ENCODE measurements around the gene TNF.

The TNF gene

DNA sequence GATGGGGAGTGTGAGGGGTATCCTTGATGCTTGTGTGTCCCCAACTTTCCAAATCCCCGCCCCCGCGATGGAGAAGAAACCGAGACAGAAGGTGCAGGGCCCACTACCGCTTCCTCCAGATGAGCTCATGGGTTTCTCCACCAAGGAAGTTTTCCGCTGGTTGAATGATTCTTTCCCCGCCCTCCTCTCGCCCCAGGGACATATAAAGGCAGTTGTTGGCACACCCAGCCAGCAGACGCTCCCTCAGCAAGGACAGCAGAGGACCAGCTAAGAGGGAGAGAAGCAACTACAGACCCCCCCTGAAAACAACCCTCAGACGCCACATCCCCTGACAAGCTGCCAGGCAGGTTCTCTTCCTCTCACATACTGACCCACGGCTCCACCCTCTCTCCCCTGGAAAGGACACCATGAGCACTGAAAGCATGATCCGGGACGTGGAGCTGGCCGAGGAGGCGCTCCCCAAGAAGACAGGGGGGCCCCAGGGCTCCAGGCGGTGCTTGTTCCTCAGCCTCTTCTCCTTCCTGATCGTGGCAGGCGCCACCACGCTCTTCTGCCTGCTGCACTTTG is at the start of gene TNF:
TNF (plus strand) TSS at position 231 of the 567 bp plus-strand sequence; CDS start at position 408, 177 bp downstream.
- DNase-seq (ENCODE audit: low spot score), result peak; percentile 63

DNA sequence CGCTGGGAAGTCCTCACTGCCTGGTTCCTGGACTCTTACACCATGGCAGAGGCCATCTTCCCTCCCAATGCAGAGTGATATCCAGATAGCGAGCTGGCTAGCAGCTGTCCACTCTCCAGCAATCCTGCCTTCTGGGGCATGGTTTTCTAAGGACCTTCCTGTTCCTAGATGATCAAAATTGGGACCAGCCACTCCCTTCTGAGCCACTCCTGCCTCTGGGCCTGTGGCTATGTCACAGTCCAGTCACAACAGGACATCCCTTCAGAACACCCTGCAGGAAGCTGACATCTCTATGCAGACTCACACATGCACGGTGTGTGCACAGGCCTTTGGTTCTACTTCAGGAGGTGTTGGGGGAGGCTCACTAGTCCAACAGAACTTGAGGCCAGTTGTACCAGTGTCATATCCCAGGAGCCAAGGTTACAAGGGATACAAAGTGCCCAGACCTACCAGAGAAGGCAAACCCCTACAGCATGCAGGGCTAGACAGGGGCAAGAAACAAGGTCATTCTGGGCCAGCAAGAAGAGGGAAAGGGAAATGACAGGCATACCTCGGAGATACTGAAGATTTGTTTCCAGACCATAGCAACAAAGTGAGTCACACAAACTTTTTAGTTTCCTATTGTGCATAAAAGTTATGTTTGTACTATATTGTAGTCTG is 49.3 kb upstream of the TNF start:
- DNase-seq (ENCODE audit: low spot score), result no peak

DNA sequence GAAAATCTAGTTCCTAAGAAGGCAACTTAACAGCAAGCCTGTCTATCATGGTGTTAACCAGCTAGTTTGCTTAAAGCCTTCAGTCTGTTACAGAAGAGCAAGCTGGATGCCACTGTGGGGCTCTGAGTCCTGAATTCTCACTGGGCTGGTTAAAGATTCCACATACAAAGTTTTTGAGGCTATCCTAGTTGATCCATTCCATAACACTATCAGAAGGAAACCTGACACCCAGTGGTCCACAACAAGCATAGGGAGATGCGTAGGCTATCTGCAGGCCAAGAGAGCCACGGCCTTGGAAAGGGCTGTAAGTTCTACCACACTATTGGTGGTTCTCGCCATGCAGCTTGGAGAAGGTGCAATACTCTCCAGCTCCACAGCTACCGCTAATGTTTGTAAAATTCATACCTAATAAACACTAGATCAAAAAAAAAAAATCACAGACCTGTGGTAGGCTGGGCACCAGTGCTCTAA is 47.0 kb upstream of the TNF start:
- DNase-seq (ENCODE audit: low spot score), result peak; percentile 29

DNA sequence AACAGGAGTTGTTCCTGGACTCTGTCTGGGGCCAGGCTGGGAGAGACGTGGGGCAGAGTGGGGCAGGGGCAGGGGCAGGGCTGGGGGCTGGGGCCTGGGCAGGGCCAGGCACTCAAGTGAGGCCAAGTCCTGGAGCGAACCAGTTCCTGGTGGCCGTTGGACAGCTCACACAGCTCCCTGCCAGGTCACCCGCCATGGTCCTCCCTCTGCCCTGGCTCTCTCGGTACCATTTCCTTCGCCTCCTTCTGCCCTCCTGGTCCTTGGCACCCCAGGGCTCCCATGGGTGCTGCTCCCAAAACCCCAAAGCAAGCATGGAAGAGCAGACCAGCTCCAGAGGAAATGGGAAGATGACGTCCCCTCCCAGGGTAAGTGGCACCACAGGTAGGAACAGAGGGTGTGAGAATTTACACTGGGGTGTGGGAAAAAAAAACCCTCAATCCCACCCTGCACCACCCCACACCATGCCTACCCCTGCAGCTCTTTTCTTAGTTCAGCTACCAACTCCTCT is 46.5 kb upstream of the TNF start, which contains the start of gene MCCD1:
MCCD1 (plus strand) TSS at position 142 of the 508 bp plus-strand sequence; CDS start at position 195, 53 bp downstream.
- DNase-seq (ENCODE audit: low spot score), result peak; percentile 6

DNA sequence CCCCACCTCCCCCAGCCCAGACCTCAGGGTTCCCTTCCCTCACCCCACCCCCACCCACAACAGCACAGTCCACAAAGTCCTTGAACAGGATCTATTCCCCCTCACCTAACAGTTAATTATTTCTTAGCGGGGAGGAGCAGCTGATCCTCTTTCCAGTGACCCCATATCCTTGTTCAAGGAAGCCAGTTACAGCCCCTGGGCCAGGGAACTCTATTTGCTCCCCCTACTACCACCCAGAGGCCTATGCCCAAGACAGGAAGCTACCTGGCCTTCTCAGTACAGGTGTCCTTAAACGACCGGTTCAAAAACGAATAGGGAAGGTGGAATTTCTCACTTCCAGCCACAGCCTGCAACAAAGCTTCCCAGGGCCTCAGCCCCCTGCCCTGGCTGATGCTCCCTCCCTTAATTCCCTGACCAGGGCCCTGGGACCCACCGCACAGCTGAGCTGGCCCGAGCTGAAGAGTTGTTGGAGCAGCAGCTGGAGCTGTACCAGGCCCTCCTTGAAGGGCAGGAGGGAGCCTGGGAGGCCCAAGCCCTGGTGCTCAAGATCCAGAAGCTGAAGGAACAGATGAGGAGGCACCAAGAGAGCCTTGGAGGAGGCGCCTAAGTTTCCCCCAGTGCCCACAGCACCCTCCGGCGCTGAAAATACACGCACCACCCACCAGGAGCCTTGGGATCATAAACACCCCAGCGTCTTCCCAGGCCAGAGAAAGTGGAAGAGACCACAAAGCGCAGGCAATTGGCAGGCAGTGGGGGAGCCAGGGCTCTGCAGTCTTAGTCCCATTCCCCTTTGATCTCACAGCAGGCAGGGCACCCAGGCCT is 45.8 kb upstream of the TNF start:
- DNase-seq (ENCODE audit: low spot score), result peak; percentile 5

DNA sequence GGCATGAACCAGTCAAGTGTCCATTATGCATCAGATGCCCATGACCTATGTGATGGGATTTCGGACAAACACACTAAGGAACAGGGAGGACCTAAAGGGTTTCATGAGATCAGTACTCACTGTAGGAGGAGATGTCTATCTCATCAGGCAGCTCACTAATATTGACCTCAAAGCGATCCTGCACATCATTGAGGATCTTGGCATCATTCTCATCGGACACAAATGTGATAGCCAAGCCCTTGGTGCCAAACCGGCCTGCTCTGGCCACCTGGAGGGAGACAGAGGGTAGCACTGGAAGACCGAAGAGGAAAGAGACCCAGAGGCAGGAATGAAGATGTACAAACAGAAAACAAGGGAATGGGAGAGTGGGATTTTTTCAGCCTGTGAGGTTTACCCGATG is 44.7 kb upstream of the TNF start:
- peak; percentile 15 for DNase-seq (ENCODE audit: low spot score)

DNA sequence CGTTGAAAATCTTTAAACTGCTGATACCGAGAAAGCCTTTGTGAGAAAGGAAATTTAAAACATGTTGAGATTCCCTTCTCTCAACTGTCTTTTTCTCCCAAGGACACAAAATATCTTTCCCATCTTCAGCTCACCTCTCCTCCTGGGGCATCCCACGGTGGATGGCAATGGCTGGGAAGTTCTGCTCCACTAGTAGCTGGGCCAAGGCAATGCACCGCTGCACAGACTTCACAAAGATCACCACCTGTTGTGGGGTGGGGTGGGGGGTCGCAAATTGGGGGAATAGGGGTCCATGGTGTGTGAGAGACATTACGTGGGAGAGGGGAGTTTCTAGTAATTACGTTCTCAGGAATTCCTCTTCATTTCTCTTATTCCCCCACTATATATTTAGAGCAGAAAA is 44.2 kb upstream of the TNF start:
- peak; percentile 6 for DNase-seq (ENCODE audit: low spot score)

DNA sequence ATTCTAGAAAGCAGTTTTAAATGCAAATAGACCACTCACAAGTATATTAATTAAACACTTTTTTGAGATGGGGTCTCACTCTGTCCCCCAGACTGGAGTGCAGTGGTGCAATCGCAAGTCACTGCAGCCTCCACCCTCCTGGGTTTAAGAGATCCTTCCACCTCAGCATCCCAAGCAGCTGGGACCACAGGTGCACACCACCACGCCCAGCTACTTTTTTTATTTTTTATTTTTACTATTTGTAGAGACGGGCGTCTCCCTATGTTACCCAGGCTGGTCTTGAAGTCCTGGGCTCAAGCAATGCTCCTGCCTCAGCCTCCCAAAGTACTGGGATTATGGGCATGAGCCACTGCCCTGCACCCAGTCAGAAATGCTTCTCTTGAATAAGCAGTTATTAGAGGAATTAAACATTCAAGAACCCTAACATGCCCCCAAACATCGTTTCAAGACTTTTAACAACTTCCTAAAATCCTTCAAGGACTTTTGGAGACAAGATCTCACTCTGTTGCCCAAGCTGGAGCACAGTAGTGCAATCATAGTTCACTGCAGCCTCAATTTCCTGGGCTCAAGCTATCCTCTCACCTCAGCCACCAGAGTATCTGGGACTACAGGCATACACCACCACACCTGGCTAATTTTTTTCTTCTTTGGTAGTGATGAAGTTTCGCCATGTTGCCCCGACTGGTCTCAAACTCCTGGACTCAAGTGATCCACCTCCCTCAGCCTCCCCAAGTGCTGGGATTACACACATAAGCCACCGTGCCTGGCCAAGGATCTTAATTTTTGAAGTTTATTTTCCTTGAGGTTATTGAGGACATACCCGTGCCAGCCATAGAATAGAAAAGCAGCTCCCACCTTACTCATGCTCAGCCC is 43.4 kb upstream of the TNF start:
- peak; percentile 16 for DNase-seq (ENCODE audit: low spot score)

DNA sequence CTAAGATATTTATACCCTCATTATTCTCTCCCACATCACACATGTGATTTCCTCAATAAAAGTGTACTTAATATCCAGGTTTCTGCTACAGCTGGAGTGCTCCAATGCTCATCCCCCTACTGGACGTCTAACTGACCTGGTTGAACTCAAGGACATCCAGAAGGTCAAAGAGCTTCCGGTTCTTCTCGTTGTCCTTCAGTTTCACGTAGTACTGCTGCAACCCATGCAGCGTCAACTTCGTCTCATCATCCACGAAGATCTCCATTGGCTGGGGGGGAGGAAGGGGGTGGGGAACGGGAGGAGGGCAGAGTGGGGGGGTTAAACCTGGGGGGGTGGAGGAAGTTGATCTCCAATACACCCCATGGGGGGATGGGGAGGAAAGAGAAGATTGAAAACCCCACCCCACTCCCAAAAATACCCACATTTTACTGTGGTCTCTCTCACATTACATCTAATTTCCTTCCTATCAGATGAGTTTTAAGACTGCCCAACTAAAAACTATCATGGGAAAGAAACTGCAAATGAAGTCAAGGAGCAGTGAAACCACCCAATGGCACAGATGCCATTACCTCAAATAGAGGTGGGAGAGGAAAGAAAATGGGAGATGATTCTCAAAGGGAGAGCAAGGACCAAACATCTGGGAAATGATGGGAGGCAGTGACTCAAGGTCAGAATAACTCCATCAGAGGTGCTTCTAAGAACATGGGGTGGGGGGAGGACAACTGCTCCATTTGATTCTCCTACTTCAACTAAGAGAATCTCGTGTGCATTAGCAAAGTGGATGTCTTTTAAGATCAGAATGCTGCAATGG is 42.5 kb upstream of the TNF start:
- no peak for DNase-seq (ENCODE audit: low spot score)

DNA sequence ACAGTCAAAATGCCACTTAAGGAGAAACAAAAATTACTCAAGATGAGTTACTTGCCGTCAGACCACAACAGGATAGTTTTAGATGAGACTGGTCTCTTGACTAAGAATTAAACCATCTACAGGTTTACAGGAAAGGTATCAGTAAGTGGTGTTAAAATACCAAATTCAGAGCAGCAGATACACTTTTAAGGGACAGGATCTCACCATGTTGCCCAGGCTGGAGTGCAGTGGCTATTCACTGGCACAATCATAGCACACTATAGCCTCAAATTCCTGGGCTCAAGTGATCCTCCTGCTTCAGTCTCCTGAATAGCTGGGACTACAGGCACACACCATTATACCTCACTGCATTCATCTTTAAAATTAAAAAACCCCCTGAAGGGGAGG is 41.9 kb upstream of the TNF start:
- DNase-seq (ENCODE audit: low spot score), result no peak

DNA sequence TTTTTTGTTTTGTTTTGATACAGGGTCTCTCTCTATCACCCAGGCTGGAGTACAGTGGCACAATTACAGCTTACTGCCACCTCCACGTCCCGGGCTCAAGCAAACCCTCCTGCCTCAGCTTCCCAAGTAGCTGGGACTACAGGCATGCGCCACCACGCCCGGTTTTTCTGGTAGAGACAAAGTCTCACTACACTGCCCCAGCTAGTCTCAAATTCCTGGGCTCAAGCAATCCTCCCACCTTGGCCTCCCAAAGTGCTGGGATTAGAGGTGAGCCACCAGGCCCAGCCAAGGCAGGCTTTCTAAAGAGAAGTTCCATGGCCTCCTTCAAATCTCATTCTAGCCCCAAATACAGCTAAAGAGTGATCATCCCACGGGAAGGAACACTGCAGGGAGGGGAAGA is 41.4 kb upstream of the TNF start:
- DNase-seq (ENCODE audit: low spot score), result no peak

DNA sequence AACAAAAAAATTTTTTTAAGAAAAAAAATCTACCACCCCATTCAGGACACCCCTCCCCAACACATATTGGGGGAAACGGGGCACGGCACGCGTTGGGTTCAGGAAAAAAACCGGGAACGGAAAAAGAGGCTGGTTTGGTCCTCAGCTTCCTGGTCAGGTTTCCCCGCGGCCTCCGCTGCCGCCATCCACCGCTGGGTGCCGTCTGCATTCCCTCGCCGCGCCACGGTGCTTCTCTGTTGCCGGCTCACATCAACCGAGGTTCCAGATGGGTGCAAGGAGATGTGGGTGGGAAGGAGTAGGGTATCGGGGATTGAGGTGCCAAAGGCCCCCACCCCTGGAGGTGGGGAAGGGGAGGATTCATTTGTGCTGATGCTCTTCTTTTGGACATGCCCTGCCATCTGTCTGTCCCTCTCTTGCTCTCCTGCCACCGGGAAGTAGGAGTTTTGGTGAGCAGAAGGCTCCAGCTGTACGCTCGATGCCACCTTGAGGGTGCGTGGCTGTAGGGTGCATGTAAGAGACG is 40.8 kb upstream of the TNF start:
- no peak for DNase-seq (ENCODE audit: low spot score)

DNA sequence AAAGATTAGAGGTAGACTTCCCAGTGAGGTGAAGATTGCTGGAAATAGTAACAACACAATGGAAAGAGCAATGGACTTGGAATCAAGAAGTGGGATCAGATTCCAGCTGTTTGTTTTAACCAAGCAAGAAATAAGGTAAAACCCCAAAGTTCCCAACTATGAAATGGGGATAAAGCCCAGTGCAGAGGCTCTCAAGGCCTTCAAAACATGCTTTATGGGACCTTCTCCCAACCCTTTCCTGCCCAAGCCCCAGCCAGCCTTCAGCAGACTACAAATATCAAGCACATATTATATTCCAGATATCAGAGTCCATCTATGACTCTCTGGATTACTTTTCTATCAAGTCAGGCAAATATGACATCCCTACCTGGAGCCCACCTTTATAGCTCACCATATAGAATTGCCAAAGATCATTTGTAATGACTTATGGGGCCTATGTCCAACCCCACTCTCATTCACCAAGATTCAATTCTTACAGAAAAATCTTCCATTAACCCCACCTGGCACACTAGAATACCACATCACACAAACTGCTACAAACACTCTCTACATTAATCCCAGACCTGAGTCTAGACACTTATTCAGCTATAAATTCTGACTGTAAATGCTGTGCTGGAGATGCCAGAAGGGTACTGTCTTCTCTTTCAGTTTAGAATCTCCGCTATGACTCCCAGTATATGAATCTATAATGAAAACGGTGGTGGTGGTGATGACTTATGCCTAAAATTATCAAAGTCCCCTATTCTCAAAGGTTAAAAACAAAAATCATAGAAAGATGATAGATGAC is 39.6 kb upstream of the TNF start:
- DNase-seq (ENCODE audit: low spot score), result no peak

DNA sequence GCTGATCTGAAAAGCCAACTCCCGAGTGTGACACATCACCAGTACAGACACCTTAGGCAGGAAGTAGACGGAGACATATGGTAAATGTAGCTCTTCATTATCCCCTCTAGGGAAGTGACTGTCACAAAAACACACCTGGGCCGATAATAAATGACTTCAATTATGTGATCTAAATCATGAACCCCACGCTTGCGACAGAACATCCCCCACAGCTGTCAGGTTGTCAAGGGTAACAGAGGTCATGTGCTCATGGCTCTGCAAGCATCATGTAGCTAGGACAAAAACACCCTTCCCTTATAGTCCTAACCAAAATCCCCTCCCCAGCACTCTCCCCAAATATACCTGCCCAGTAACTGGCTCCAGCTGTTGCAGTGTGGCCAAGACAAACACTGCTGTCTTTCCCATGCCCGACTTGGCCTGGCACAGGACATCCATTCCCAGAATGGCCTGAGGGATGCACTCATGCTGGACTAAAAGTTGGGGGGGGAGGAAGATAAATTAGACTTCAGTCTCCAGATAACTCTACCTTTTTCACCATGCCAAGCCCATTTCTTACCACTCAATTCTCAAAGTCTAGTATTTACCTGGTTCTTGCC is 36.5 kb upstream of the TNF start:
- no peak for DNase-seq (ENCODE audit: low spot score)

DNA sequence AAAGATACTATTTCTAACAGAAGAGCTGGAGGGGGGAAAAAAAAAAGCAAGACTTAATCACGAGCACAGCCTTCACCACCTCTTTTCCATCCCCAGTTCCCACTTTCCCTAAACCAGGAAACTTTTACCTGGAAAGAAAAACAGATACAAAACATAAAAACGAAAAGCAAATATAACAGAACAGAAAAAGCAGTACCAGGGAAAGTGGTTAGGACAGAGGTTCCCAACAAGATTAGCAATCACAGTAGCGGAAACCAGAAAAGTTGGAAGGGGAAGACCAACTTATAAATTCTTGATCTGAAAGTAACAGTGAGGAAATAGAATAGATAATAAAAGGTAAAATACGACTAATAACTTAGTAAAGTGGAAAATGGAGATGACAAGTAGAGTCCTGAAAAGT is 34.7 kb upstream of the TNF start:
- DNase-seq (ENCODE audit: low spot score), result no peak

DNA sequence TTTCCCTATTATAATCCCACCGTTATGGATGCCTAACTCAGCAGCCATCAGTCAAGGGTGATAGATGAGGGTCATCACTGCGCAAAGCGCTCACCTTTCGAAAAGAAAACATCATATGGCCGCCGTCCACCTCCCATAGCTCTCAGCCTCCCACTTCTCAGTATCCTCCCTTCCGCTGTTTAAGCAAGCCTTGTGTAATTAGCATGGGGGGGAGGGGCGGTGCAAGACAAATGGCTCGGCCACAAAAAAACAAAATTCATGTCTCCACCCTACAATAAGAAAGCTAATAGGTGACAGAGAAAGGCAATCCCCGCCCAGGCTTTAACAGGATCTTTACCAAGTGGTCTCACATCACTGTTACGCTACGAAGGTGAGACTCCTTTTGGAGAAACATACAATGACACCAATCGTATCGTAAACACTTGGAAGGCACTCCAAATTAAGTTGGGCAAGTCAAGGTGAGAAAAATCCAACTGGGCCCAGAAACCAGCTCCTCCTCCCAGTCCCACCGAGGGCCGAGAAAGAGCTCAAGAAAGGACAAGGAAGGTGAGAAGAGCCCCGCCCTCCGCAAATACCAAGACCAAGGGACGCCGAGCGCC is 34.2 kb upstream of the TNF start:
- DNase-seq (ENCODE audit: low spot score), result peak; percentile 77

DNA sequence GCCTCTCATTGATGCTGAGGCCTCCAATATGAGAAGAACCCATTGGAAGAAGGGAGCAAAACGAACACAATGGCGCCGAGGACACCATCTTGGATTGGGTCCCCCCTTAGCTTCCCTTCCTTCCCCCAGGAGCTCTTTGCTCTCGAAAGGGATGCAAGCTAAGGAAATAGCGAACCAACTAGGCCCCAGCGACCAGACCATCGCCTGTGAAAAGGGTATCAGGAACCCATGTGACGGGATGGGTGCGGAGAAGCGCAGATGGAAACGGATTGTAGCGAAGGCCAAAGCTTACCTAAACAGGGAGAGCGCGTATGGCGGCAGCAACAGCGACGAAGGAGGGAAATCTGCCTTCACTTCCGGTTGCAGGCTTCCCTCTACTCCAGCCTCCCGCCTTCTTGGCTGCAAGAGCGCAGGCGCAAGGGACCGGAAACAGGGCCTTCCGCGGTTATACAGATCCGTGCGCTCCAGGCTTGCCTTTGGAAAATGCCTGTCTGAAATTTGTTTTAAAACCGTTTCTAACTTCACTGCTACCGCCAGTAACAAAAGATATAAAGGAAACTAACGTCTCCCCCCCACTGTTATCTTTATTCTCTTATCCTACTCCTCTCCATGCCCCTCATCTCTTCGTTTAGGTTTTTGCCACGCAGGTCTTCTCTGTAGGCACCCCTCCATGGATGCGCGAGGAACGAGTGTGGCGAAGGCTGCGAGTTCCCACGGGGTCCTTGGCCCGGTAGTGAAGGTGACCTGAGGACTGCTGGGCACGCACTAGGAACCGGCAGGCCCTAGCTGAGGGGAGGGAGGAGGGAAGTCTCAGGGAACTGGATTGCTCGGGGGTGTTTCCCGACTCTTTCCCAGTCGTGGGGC is 33.5 kb upstream of the TNF start, which contains the start of gene DDX39B:
DDX39B (minus strand) TSS at position 346 of the 864 bp plus-strand sequence. CDS start 1,471 bp downstream, outside the sequence.
- peak; percentile 97 for DNase-seq (ENCODE audit: low spot score)

DNA sequence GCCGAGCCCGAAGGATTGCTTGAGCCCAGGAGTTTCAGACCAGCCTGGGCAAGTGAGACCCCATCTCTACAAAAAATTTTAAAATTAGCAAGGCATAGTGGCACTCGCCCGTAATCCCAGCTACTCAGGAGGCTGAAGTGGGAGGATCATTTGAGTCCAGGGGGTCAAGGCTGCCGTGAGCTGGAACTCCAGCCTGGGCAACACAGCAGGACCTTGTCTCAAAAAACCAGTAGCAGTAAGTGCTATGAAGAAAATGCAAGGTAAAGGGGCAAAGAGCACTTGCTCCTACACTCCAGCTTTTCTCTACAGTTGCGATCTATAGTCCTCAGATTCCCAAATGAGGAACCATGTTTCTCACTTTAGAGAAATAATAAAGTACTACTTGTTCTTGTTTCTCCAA is 31.7 kb upstream of the TNF start:
- DNase-seq (ENCODE audit: low spot score), result no peak

Measured in NAMALWA (cell line).